Osteocyte (in vitro differentiated cells): ENCODE measurements around the gene OR8D1. TPM values are rescaled to one million over a fixed set of nuclear protein-coding genes. Genes with fewer than 3 reads are reported as not detected.

Source experiments
- DNase-seq: peaks from one replicate; pipeline ENCODE4 v3.0.0; 2021; ENCODE audit warnings: mixed read lengths; ENCODE audit not compliant: unreplicated experiment; ENCODE audit errors: extremely low spot score
- H3K27ac Mint-ChIP-seq: one replicate; pipeline ENCODE4 v1.8.0; 2021; ENCODE audit warnings: mild to moderate bottlenecking, mixed read lengths; ENCODE audit not compliant: unreplicated experiment
- H3K27me3 Mint-ChIP-seq: one replicate; pipeline ENCODE4 v1.8.0; 2021; ENCODE audit warnings: mixed read lengths; ENCODE audit not compliant: unreplicated experiment
- H3K36me3 Mint-ChIP-seq: one replicate; pipeline ENCODE4 v1.8.0; 2021; ENCODE audit warnings: mixed read lengths; ENCODE audit not compliant: unreplicated experiment
- H3K4me1 Mint-ChIP-seq: one replicate; pipeline ENCODE4 v1.8.0; 2021; ENCODE audit warnings: mixed read lengths; ENCODE audit not compliant: unreplicated experiment
- H3K4me3 Mint-ChIP-seq: one replicate; pipeline ENCODE4 v1.8.0; 2021; ENCODE audit warnings: mild to moderate bottlenecking, moderate library complexity, mixed read lengths; ENCODE audit not compliant: unreplicated experiment
- H3K9me3 Mint-ChIP-seq: one replicate; pipeline ENCODE4 v1.8.0; 2021; ENCODE audit warnings: mixed read lengths; ENCODE audit not compliant: unreplicated experiment
- CTCF ChIP-seq: fragments of 200-600 bp; sonication (generic); IDR thresholded peaks from 2 replicates; pipeline ENCODE4 v1.5.0; 2021; ENCODE audit warnings: antibody characterized with exemption, mild to moderate bottlenecking, moderate library complexity
- total RNA-seq: library from RNA; stranded (reverse); gene quantifications from 2 replicates; pipeline ENCODE4 v1.2.1, GENCODE V29; 2021

OR8D1 gene
- total RNA-seq, 1 donor from 2014 or later = not detected

- Mint-ChIP-seq H3K36me3 (no peaks in the 10 kb centered on the region), H3K4me3 (no peak within 1 kb of the TSS), H3K27me3 (peaks cover 9% of the 10 kb centered on the region), H3K9me3 (no peaks in the 10 kb centered on the region), H3K4me1 (no peaks in the 10 kb centered on the region), H3K27ac (no peak within 1 kb of the TSS)
- no peak for TF ChIP-seq CTCF
- DNase-seq = no peak
Observed at GRCh38 chr11:124320097-124320496, 6.3 kb upstream of the OR8D1 start, which contains the start of gene OR8D2. Gene OR8D2, minus strand, starts transcription at chr11:124320197. Its CDS starts 0 bp downstream, at chr11:124320197.

- Mint-ChIP-seq H3K9me3 (no peaks in the 10 kb centered on the region), H3K27me3 (peaks cover 3% of the 10 kb centered on the region), H3K36me3 (no peaks in the 10 kb centered on the region), H3K27ac (no peak overlapping the region), H3K4me1 (no peaks in the 10 kb centered on the region), H3K4me3 (no peak overlapping the region)
- TF ChIP-seq CTCF = no peak
- DNase-seq = no peak
Observed at GRCh38 chr11:124315052-124315451, 1.3 kb upstream of the OR8D1 start.

DNA sequence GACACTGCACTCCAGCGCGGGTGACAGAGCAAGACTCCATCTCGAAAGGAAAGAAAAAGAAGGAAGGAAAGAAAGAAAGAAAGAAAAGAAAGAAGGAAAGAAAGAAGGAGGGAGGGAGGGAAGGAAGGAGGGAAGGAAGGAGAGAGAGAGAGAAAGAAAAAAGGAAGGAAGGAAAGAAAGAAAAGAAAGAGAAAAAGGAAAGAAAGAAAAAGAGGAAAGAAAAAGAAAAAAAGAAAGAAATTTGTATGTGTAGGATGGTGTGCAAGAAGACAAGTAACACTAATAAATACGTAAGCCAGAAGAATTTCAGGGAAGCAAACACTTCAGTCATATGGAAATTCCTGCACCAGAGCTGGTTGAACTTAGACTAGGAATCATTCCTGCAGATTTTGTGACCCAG lies 618 bp downstream of the OR8D1 start:
- DNase-seq = no peak
- no peak overlapping the region for H3K27ac Mint-ChIP-seq
- H3K4me3 Mint-ChIP-seq = no peak overlapping the region
- no peaks in the 10 kb centered on the region for H3K36me3 Mint-ChIP-seq
- no peaks in the 10 kb centered on the region for H3K4me1 Mint-ChIP-seq
- TF ChIP-seq CTCF = no peak
- H3K9me3 Mint-ChIP-seq = no peaks in the 10 kb centered on the region
- H3K27me3 Mint-ChIP-seq = peaks cover 7% of the 10 kb centered on the region

GRCh38 chr11:124311670-124312069 lies 2.1 kb downstream of the OR8D1 start:
- H3K9me3 Mint-ChIP-seq = no peaks in the 10 kb centered on the region
- no peak overlapping the region for H3K27ac Mint-ChIP-seq
- no peaks in the 10 kb centered on the region for H3K4me1 Mint-ChIP-seq
- peaks cover 3% of the 10 kb centered on the region for H3K27me3 Mint-ChIP-seq
- no peak for DNase-seq
- no peak for TF ChIP-seq CTCF
- no peak overlapping the region for H3K4me3 Mint-ChIP-seq
- H3K36me3 Mint-ChIP-seq = no peaks in the 10 kb centered on the region

GRCh38 chr11:124311269-124311668 lies 2.5 kb downstream of the OR8D1 start:
- Mint-ChIP-seq H3K4me3 (no peak overlapping the region), H3K36me3 (no peaks in the 10 kb centered on the region), H3K9me3 (no peaks in the 10 kb centered on the region), H3K4me1 (no peaks in the 10 kb centered on the region), H3K27me3 (peaks cover 3% of the 10 kb centered on the region), H3K27ac (no peak overlapping the region)
- DNase-seq = no peak
- no peak for TF ChIP-seq CTCF
